Psoas muscle (tissue), 8 donors: ENCODE data around the gene JPH2. TPM values are rescaled to one million over a fixed set of nuclear protein-coding genes. Genes with fewer than 3 reads are reported as not detected.
A peak's percentile ranks its signal among the peaks of the same experiment; 100 is the strongest.

Experiments used
- ATAC-seq, 4 donors: fragments of 200-7000 bp; cut with Tn5 transposase; one replicate each; pipeline ENCODE4 v1.9.1; 2020; ENCODE audit warnings: moderate library complexity in 3 of 4, mild to moderate bottlenecking in 2 of 4
- DNase-seq, 2 donors: peaks; one replicate each; pipeline ENCODE4 v3.0.0-alpha.2; 2020
- H3K27ac ChIP-seq: fragments of 200-600 bp; one replicate; pipeline ENCODE4 v1.8.0; 2022
- H3K27me3 ChIP-seq, 3 donors: fragments of 200-600 bp in 1 of 3; one replicate each; pipeline versions ENCODE4 v1.6.1 to v1.8.0; 2013 to 2022; ENCODE audit warnings: low read length in 2 of 3, mild to moderate bottlenecking in 2 of 3, moderate library complexity in 1 of 3; ENCODE audit not compliant: insufficient read depth in 3 of 3
- H3K36me3 ChIP-seq, 2 donors: fragments of 200-600 bp in 1 of 2; one replicate each; pipeline versions ENCODE4 v1.6.1 to v1.8.0; 2013 to 2022; ENCODE audit warnings: low read depth in 1 of 2, mild to moderate bottlenecking in 1 of 2, moderate library complexity in 1 of 2; ENCODE audit not compliant: insufficient read depth in 1 of 2
- H3K4me1 ChIP-seq: fragments of 200-600 bp; one replicate; pipeline ENCODE4 v1.8.0; 2022
- H3K4me3 ChIP-seq: fragments of 200-600 bp; one replicate; pipeline ENCODE4 v1.8.0; 2022; ENCODE audit warnings: mild to moderate bottlenecking
- H3K9me3 ChIP-seq: fragments of 200-600 bp; one replicate; pipeline ENCODE4 v1.8.0; 2022
- CTCF ChIP-seq: fragments of 200-600 bp; IDR thresholded peaks from one replicate; pipeline ENCODE4 v1.8.0; 2022; ENCODE audit warnings: antibody characterized with exemption
- WGBS, 3 donors: extraction: QIAGEN DNeasy Blood & Tissue Kit; methylation state at CpG; one replicate each; pipeline versions ENCODE4 v1.1.6 to v1.1.7; 2013; 5-methylcytosine and 5-hydroxymethylcytosine counted together
- intact Hi-C, 2 donors: fragments of 100-400 bp; cut with DNase I; formaldehyde crosslinking; loops; one replicate each; pipeline versions ENCODE4 v1.11.0 to v1.14.2; 2022
- polyA plus RNA-seq, 3 donors: library from polyadenylated mRNA; stranded (reverse); fragments of 200-250 nt; gene quantifications; one replicate each; pipeline ENCODE4 v1.2.3, GENCODE V29; 2013
- total RNA-seq, 4 donors: library from RNA; stranded (reverse); fragmentation: NEBNext Ultra II Directional in 2 of 4; extraction: Animal tissue kit (Norgen Biotek cat#: 25700) in 2 of 4; gene quantifications; one replicate each; pipeline versions ENCODE4 v1.2.1 to v1.2.4, GENCODE V29; 2021 to 2023
- donor health status: healthy with polysubstance abuse.
- donor health status: DM: no; HTN: no; CAD: no; lungs with moderate emphysema.
- donor health status: Bipolar disorder and iron deficiency.
- donor health status: healthy.
- donor health status: DM: yes; HTN: yes; CAD: no.
- donor health status: DM: no; HTN: no; CAD: no.
- donor health status: DM: no; HTN: no; CAD: no.
- donor health status: DM: yes; HTN: yes; CAD: no.

The JPH2 gene
- total and polyA plus RNA-seq, 7 donors: 13.5 to 145 (median 48.0) TPM

GRCh38 chr20:44166477-44166876 is 20.5 kb downstream of the JPH2 start:
- WGBS, 3 donors: 0 to 11% (median 8%) methylated on average over 3 to 4 of the region's 4 CpGs
- H3K27me3 ChIP-seq: no peaks in the 10 kb centered on the region
- intact Hi-C loops: no loop called here
- H3K4me1 ChIP-seq: peaks cover 58% of the 10 kb centered on the region
- TF ChIP-seq CTCF: no peak
- H3K36me3 ChIP-seq: no peaks in the 10 kb centered on the region
- ATAC-seq: peak; percentile 90 to 95 (median 92)
- H3K4me3 ChIP-seq: peak overlapping the region; percentile 38
- DNase-seq: peak; percentile 64 to 84
- H3K9me3 ChIP-seq: no peaks in the 10 kb centered on the region
- H3K27ac ChIP-seq: peak overlapping the region; percentile 97

- DNase-seq (no peak), ATAC-seq (peak; percentile 19 to 51 (median 36))
- intact Hi-C loops: no loop called here
- Histone ChIP-seq H3K27ac (peak overlapping the region; percentile 97), H3K4me3 (peak overlapping the region; percentile 38), H3K36me3 (no peaks in the 10 kb centered on the region), H3K9me3 (no peaks in the 10 kb centered on the region), H3K27me3 (no peaks in the 10 kb centered on the region), H3K4me1 (peaks cover 53% of the 10 kb centered on the region)
- TF ChIP-seq CTCF: no peak
- 7 to 28% (median 16%) methylated on average over 4 of the region's 4 CpGs for WGBS, 3 donors
These were observed 21.0 kb downstream of the JPH2 start for GRCh38 chr20:44166008-44166407.

GRCh38 chr20:44160133-44160532 is 26.9 kb downstream of the JPH2 start:
- DNase-seq (no peak), ATAC-seq (peak in 2 of 4 donors; percentile 0 to 14)
- no peak for TF ChIP-seq CTCF
- WGBS, 3 donors: 68 to 77% (median 75%) methylated on average over 49 to 56 of the region's 56 CpGs
- Histone ChIP-seq H3K36me3 (peaks cover 0 to 30% of the 10 kb centered on the region in 2 donors), H3K9me3 (no peaks in the 10 kb centered on the region), H3K4me3 (no peak overlapping the region), H3K27me3 (peaks cover 0 to 5% (median 0%) of the 10 kb centered on the region in 3 donors), H3K4me1 (peaks cover 29% of the 10 kb centered on the region), H3K27ac (peak overlapping the region; percentile 91)
- intact Hi-C loops: no loop called here

GRCh38 chr20:44159711-44160110 is 27.3 kb downstream of the JPH2 start:
- intact Hi-C loops: no loop called here
- H3K4me3 ChIP-seq: no peak overlapping the region
- peaks cover 29% of the 10 kb centered on the region for H3K4me1 ChIP-seq
- H3K27ac ChIP-seq: peak overlapping the region; percentile 91
- 81 to 82% (median 82%) methylated on average over 50 of the region's 50 CpGs for WGBS, 3 donors
- H3K27me3 ChIP-seq: peaks cover 0 to 5% (median 0%) of the 10 kb centered on the region in 3 donors
- no peak for TF ChIP-seq CTCF
- DNase-seq (no peak), ATAC-seq (no peak)
- peaks cover 0 to 30% of the 10 kb centered on the region in 2 donors for H3K36me3 ChIP-seq
- H3K9me3 ChIP-seq: no peaks in the 10 kb centered on the region

- Histone ChIP-seq H3K4me1 (peaks cover 30% of the 10 kb centered on the region), H3K27ac (peak overlapping the region; percentile 91), H3K4me3 (no peak overlapping the region), H3K9me3 (no peaks in the 10 kb centered on the region), H3K36me3 (peaks cover 0 to 30% of the 10 kb centered on the region in 2 donors), H3K27me3 (peaks cover 0 to 5% (median 0%) of the 10 kb centered on the region in 3 donors)
- DNase-seq (no peak), ATAC-seq (no peak)
- intact Hi-C loops: no loop called here
- no peak for TF ChIP-seq CTCF
- 69 to 82% (median 77%) methylated on average over 2 of the region's 2 CpGs for WGBS, 3 donors
These were observed 27.9 kb downstream of the JPH2 start for GRCh38 chr20:44159125-44159524.
